Transverse colon (tissue), 4 donors: ENCODE measurements around the gene FNBP1L. TPM values are rescaled to one million over a fixed set of nuclear protein-coding genes. Genes with fewer than 3 reads are reported as not detected.

Experiments
- DNase-seq: peaks from one replicate; pipeline ENCODE4 v3.0.0-alpha.2; 2019
- H3K27ac ChIP-seq, 4 donors: fragments of 200-600 bp; sonication (generic); 2 replicates each; pipeline ENCODE4 v1.5.1; 2016 to 2018; ENCODE audit warnings: inconsistent platforms in 4 of 4
- H3K27me3 ChIP-seq: fragments of 200-600 bp; sonication (generic); 2 replicates; pipeline ENCODE4 v1.5.1; 2017; ENCODE audit warnings: inconsistent platforms
- H3K36me3 ChIP-seq, 4 donors: fragments of 200-600 bp; sonication (generic); 2 replicates each; pipeline ENCODE4 v1.5.1; 2017 to 2019; ENCODE audit warnings: inconsistent platforms in 4 of 4
- H3K4me1 ChIP-seq, 4 donors: fragments of 200-600 bp; sonication (generic); 2 replicates each; pipeline ENCODE4 v1.5.1; 2017 to 2020; ENCODE audit warnings: inconsistent platforms in 4 of 4
- H3K4me3 ChIP-seq, 4 donors: fragments of 200-600 bp; sonication (generic); 1 replicate in 1 of 4; 2 replicates in 3 of 4; pipeline versions ENCODE4 v1.5.1 to v1.6.1; 2017 to 2019; ENCODE audit warnings: inconsistent platforms in 4 of 4
- H3K9me3 ChIP-seq, 2 donors: fragments of 200-600 bp; sonication (generic); 2 replicates each; pipeline ENCODE4 v1.5.1; 2017 to 2019; ENCODE audit warnings: inconsistent platforms in 2 of 2
- EP300 ChIP-seq: sonication (generic); formaldehyde crosslinking; IDR thresholded peaks from one replicate; pipeline ENCODE4 v1.6.1; 2017; ENCODE audit warnings: antibody characterized with exemption, low read depth
- POLR2A ChIP-seq: fragments of 450-650 bp; IDR thresholded peaks from one replicate; pipeline ENCODE4 v1.6.1; 2016; ENCODE audit warnings: antibody characterized with exemption, mild to moderate bottlenecking, moderate library complexity
- POLR2AphosphoS5 ChIP-seq, 3 donors: sonication (generic); formaldehyde crosslinking; IDR thresholded peaks; one replicate each; pipeline ENCODE4 v1.6.1; 2016; ENCODE audit warnings: antibody characterized with exemption in 3 of 3
- WGBS, 2 donors: methylation state at CpG; one replicate each; pipeline ENCODE4 v1.1.5; 2018; ENCODE audit warnings: low coverage in 1 of 2; 5-methylcytosine and 5-hydroxymethylcytosine counted together
- in situ Hi-C, 4 donors: fragments of 200-750 bp; cut with MboI; loops; one replicate each; pipeline versions ENCODE4 v1.15.0 to v1.15.1; 2017; ENCODE audit warnings: low sequenced_read_pairs in 3 of 4, low pct_ligation_motif_present in 1 of 4, low pct_unique_long_range_greater_than_20kb in 1 of 4
- intact Hi-C: fragments of 100-400 bp; cut with DNase I; formaldehyde crosslinking; loops from one replicate; pipeline ENCODE4 v1.15.1; 2023; ENCODE audit warnings: low total_unique reads
- total RNA-seq, 4 donors: library from RNA; depleted of rRNA; stranded (reverse); fragments of >200 nt; gene quantifications; one replicate each; pipeline ENCODE4 v1.1.0, GENCODE V29; 2016
- TF ChIP-seq, protein P1 (sequence below), 5 experiments: fragments of 200-600 bp in 3 of 5; fragments of 450-650 bp in 2 of 5; sonication (generic) in 3 of 5; IDR thresholded peaks; 1 replicate in 2 of 5; 2 replicates in 3 of 5; pipeline ENCODE4 v1.5.1; 2016 to 2017; ENCODE audit warnings: antibody characterized with exemption in 5 of 5, inconsistent platforms in 3 of 5, mild to moderate bottlenecking in 2 of 5, moderate library complexity in 1 of 5

Gene FNBP1L
- total RNA-seq, 4 donors from 2014 or later: 31.0 to 69.4 (median 49.0) TPM

DNA sequence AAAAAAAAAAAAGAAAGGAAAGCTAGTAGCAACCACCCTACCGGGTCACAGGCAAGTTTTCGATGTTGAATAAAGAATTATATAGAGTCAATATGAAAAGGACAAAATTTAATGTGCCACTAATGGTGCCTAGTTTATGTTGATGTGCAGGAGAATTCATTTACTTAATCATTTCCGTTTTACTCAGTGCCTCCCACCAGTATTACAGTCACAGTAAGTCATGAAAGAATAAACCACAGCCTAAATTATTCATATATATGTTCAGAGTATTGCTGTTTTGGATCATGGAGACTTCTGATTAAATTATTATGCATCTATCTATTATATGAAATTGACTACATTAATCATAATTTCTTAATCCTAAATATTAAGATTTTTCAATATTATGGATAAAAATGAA, 35.3 kb downstream of the FNBP1L start:
- TF ChIP-seq EP300: no peak
- H3K27ac ChIP-seq: no peak overlapping the region
- H3K9me3 ChIP-seq: peaks cover 0 to 4% of the 10 kb centered on the region in 2 donors
- no peak for DNase-seq
- 94 to 96% methylated on average over 3 of the region's 3 CpGs for WGBS, 2 donors
- intact Hi-C loops: no loop called here
- no peaks in the 10 kb centered on the region for H3K36me3 ChIP-seq
- peaks cover 0 to 4% (median 0%) of the 10 kb centered on the region in 4 donors for H3K4me1 ChIP-seq
- no peaks in the 10 kb centered on the region for H3K27me3 ChIP-seq
- in situ Hi-C loops: no loop called here
- no peak overlapping the region for H3K4me3 ChIP-seq

DNA sequence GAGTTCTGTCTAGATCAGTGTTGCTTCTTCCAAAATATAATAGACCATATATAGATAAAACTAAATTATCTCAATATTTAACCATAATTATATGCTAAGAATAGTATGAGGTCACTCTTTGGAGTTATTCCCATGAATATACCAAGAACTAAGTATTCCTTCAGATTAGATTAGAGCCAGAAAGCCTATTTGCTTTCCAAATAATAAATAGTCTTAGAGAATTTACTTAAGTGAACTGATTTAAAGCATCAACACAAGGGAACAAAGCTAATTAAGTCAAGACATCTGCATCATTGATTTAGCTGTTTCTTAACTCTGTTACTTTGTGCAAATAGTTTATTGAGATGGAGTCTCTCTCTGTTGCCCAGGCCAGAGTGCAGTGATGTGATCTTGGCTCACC, 35.7 kb downstream of the FNBP1L start:
- H3K9me3 ChIP-seq: peaks cover 0 to 4% of the 10 kb centered on the region in 2 donors
- H3K4me3 ChIP-seq: no peak overlapping the region
- intact Hi-C loops (no loop called here), in situ Hi-C loops (no loop called here)
- no peak overlapping the region for H3K27ac ChIP-seq
- no peaks in the 10 kb centered on the region for H3K36me3 ChIP-seq
- no peaks in the 10 kb centered on the region for H3K27me3 ChIP-seq
- DNase-seq: no peak
- peaks cover 0 to 4% (median 0%) of the 10 kb centered on the region in 4 donors for H3K4me1 ChIP-seq
- no peak for TF ChIP-seq POLR2A
- TF ChIP-seq, protein P1, sequence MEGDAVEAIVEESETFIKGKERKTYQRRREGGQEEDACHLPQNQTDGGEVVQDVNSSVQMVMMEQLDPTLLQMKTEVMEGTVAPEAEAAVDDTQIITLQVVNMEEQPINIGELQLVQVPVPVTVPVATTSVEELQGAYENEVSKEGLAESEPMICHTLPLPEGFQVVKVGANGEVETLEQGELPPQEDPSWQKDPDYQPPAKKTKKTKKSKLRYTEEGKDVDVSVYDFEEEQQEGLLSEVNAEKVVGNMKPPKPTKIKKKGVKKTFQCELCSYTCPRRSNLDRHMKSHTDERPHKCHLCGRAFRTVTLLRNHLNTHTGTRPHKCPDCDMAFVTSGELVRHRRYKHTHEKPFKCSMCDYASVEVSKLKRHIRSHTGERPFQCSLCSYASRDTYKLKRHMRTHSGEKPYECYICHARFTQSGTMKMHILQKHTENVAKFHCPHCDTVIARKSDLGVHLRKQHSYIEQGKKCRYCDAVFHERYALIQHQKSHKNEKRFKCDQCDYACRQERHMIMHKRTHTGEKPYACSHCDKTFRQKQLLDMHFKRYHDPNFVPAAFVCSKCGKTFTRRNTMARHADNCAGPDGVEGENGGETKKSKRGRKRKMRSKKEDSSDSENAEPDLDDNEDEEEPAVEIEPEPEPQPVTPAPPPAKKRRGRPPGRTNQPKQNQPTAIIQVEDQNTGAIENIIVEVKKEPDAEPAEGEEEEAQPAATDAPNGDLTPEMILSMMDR (IDR thresholded peaks at IDR 0.05): no peak
- no peak for TF ChIP-seq EP300
- no peak for TF ChIP-seq POLR2AphosphoS5 (IDR thresholded peaks at IDR 0.05)

DNA sequence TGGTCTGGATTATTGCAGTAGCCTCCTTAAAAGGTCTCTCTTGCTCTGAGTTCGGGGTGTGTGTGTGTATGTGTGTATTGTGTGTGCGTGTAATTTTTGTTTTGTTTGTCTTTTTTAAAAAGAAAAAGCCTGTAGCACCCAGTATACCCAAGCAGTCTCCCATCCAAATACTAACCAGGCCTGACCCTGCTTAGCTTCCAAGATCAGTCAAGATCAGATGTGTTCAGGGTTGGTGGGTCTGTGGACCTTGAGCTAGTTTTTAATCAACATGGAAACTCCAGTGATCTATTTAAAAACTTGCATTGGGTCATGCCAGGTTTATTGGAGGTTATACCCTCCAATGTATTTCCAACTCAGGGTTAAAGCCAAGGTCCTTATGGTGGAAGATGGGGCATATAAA, 40.3 kb downstream of the FNBP1L start:
- no peaks in the 10 kb centered on the region for H3K27me3 ChIP-seq
- in situ Hi-C loops: no loop called here
- intact Hi-C loops: no loop called here
- no peak for DNase-seq
- no peak overlapping the region for H3K4me3 ChIP-seq
- WGBS, 2 donors: 79 to 95% methylated on average over 2 of the region's 2 CpGs
- no peaks in the 10 kb centered on the region for H3K9me3 ChIP-seq
- TF ChIP-seq POLR2AphosphoS5 (IDR thresholded peaks at IDR 0.05): no peak
- TF ChIP-seq, protein P1 (IDR thresholded peaks at IDR 0.05): no peak
- no peak for TF ChIP-seq EP300
- TF ChIP-seq POLR2A: no peak
- H3K36me3 ChIP-seq: no peaks in the 10 kb centered on the region
- H3K27ac ChIP-seq: no peak overlapping the region
- peaks cover 3 to 17% (median 8%) of the 10 kb centered on the region in 4 donors for H3K4me1 ChIP-seq

DNA sequence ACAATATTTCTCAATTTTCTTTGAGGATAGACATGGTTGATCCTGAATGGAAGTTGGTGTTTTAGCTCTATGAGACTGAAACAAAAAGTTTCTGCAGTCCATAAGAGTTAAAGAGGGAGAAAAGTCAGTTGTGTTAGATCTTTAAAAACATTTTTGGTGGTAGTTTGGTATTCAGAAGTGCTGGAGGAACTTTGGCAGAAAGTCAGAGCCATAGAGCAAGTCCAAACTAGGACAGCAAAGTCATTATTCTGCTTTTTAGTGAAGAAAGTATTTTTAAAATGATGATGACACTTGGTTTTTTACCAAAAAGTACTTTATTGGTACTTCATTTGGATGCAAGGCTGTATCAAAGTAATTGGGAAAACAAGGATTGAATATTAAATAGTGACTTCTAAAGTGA, 41.8 kb downstream of the FNBP1L start:
- TF ChIP-seq EP300 (no peak), POLR2A (no peak), POLR2AphosphoS5 (IDR thresholded peaks at IDR 0.05) (no peak)
- TF ChIP-seq, protein P1 (IDR thresholded peaks at IDR 0.05): no peak

DNA sequence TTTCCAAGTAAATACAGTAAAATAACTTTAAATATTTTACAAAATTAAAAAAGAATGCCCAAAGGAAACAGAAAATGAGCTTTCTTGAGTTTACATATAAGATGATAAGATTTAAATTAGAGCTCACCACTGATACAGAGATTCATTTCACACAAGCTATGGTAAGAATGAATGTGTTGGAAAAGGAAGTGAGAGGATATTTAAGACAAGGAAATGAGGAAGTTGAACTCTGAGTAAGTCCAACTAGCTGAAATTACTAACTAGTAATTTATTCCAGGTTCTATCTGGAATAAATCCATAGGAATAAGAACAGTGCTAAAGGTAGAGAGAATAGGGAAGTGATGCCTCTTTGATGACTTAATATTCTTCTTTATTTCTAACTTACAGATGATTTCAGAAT, 42.4 kb downstream of the FNBP1L start:
- Histone ChIP-seq H3K4me3 (no peak overlapping the region), H3K9me3 (no peaks in the 10 kb centered on the region), H3K27ac (peak overlapping the region in 2 of 4 donors; percentile 4 to 38), H3K36me3 (no peaks in the 10 kb centered on the region), H3K4me1 (peaks cover 3 to 17% (median 6%) of the 10 kb centered on the region in 4 donors), H3K27me3 (no peaks in the 10 kb centered on the region)
- intact Hi-C loops: no loop called here
- no peak for DNase-seq
- TF ChIP-seq POLR2A (no peak), EP300 (no peak), POLR2AphosphoS5 (IDR thresholded peaks at IDR 0.05) (no peak)
- TF ChIP-seq, protein P1 (IDR thresholded peaks at IDR 0.05): no peak
- in situ Hi-C loops: no loop called here

More for the DNA sequence above, 41.8 kb downstream of the FNBP1L start:
- intact Hi-C loops (no loop called here), in situ Hi-C loops (no loop called here)
- peaks cover 3 to 17% (median 6%) of the 10 kb centered on the region in 4 donors for H3K4me1 ChIP-seq
- H3K9me3 ChIP-seq: no peaks in the 10 kb centered on the region
- no peaks in the 10 kb centered on the region for H3K36me3 ChIP-seq
- H3K4me3 ChIP-seq: no peak overlapping the region
- DNase-seq: no peak
- H3K27me3 ChIP-seq: no peaks in the 10 kb centered on the region
- H3K27ac ChIP-seq: peak overlapping the region in 1 of 4 donors; percentile 4
